Esophagus (tissue), 2 donors: ENCODE data around the gene PRR16. TPM values are rescaled to one million over a fixed set of nuclear protein-coding genes. Genes with fewer than 3 reads are reported as not detected.

Experiments used
- H3K27ac ChIP-seq, 2 donors: one replicate each; pipeline ENCODE4 v1.5.1; 2013; ENCODE audit warnings: low read depth in 2 of 2, mild to moderate bottlenecking in 2 of 2, inconsistent platforms in 1 of 2, low read length in 1 of 2, moderate library complexity in 1 of 2
- H3K27me3 ChIP-seq, 2 donors: one replicate each; pipeline ENCODE4 v1.6.1; 2013; ENCODE audit warnings: low read length in 2 of 2, control low read depth in 1 of 2, mild to moderate bottlenecking in 1 of 2; ENCODE audit not compliant: insufficient read depth in 2 of 2, control insufficient read depth in 1 of 2
- H3K36me3 ChIP-seq, 2 donors: one replicate each; pipeline ENCODE4 v1.6.1; 2013; ENCODE audit warnings: low read length in 1 of 2; ENCODE audit not compliant: control insufficient read depth in 2 of 2, insufficient read depth in 2 of 2
- H3K4me1 ChIP-seq, 2 donors: one replicate each; pipeline ENCODE4 v1.6.1; 2013; ENCODE audit warnings: low read length in 1 of 2; ENCODE audit not compliant: control insufficient read depth in 2 of 2, insufficient read depth in 2 of 2
- H3K4me3 ChIP-seq, 2 donors: one replicate each; pipeline ENCODE4 v1.5.1; 2013; ENCODE audit warnings: low read length in 2 of 2, mild to moderate bottlenecking in 2 of 2, low read depth in 1 of 2, moderate library complexity in 1 of 2
- H3K9me3 ChIP-seq, 2 donors: one replicate each; pipeline ENCODE4 v1.6.1; 2013; ENCODE audit warnings: mild to moderate bottlenecking in 2 of 2, low read depth in 1 of 2, low read length in 1 of 2, moderate library complexity in 1 of 2; ENCODE audit not compliant: control insufficient read depth in 2 of 2, insufficient read depth in 1 of 2
- WGBS, 2 donors: extraction: QIAGEN DNeasy Blood & Tissue Kit; methylation state at CpG; one replicate each; pipeline ENCODE4 v1.1.7; 2013; 5-methylcytosine and 5-hydroxymethylcytosine counted together
- polyA plus RNA-seq, 2 donors: library from polyadenylated mRNA; stranded (reverse); fragments of 200-250 nt; gene quantifications; one replicate each; pipeline ENCODE4 v1.2.3, GENCODE V29; 2013
- donor health status: healthy with polysubstance abuse.
- donor health status: Bipolar disorder and iron deficiency.

Gene PRR16
- polyA plus RNA-seq, 2 donors = 0.35 to 0.38 TPM

DNA sequence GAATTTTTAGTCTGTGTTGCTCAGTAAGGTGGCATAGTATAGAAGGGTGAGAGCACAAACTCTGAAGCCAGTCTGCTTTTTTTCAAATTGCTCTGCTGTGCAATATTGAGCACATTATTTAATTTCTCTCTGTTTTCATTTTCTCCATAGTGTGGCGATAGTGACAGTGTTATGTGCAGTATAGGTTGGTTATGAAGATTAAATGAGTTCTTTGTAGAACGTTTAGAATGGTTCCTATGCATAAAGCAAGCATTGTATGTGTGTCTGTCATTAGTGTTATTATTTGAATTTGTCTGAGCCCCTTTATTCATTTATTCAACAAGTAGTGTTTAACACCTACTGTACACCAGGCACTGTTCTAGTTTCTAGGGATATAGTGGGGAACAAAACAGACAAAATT lies 9.2 kb downstream of the PRR16 start:
- Histone ChIP-seq H3K4me1 (no peaks in the 10 kb centered on the region), H3K4me3 (no peak overlapping the region), H3K27me3 (no peaks in the 10 kb centered on the region), H3K27ac (no peak overlapping the region), H3K9me3 (no peaks in the 10 kb centered on the region), H3K36me3 (no peaks in the 10 kb centered on the region)
- WGBS, 2 donors = 68 to 71% methylated on average over 2 of the region's 2 CpGs

DNA sequence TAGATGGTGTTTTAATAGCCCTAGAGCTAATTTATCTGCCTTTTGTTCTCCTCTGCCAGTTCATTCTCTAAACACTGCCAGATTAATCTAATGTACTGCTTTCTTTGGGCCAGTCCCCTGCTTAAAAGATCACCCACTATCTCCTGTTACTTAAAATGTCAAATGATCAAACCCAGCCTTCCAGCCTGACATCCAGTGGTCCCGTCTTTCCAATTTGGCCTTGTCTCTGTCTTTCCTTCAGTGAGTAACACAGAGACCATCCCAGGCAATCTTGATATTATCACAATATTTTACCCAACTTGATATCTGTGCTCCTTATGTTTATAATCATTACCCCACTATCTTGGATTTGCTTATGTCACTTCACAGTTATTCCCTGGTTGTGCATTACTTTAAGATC lies 12.0 kb downstream of the PRR16 start:
- H3K4me3 ChIP-seq = no peak overlapping the region
- no peaks in the 10 kb centered on the region for H3K4me1 ChIP-seq
- WGBS, 2 donors = 68 to 77% methylated on average over 1 of the region's 1 CpG
- H3K36me3 ChIP-seq = no peaks in the 10 kb centered on the region
- no peak overlapping the region for H3K27ac ChIP-seq
- no peaks in the 10 kb centered on the region for H3K27me3 ChIP-seq
- H3K9me3 ChIP-seq = no peaks in the 10 kb centered on the region

DNA sequence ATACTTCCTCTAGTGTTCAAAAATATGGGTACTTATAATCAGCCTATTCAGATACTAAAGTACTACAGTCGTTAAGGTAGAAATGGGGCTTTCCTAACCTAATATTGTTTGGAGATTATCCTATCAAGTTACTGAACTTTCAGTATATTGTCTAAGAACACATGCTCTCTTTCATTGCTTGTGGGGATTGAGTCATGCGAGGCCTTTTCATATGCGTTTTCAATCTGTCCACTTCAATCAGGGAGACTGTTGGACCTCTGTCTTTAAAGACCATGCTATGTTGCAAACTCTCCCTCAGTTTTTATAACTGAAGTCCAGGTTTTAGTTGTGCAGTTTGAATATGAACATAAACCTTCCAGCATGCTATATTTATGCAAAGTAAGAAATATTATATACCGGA lies 15.0 kb downstream of the PRR16 start:
- WGBS, 2 donors = 57 to 67% methylated on average over 4 of the region's 4 CpGs
- Histone ChIP-seq H3K27me3 (no peaks in the 10 kb centered on the region), H3K4me3 (no peak overlapping the region), H3K4me1 (no peaks in the 10 kb centered on the region), H3K27ac (no peak overlapping the region), H3K36me3 (no peaks in the 10 kb centered on the region), H3K9me3 (no peaks in the 10 kb centered on the region)

DNA sequence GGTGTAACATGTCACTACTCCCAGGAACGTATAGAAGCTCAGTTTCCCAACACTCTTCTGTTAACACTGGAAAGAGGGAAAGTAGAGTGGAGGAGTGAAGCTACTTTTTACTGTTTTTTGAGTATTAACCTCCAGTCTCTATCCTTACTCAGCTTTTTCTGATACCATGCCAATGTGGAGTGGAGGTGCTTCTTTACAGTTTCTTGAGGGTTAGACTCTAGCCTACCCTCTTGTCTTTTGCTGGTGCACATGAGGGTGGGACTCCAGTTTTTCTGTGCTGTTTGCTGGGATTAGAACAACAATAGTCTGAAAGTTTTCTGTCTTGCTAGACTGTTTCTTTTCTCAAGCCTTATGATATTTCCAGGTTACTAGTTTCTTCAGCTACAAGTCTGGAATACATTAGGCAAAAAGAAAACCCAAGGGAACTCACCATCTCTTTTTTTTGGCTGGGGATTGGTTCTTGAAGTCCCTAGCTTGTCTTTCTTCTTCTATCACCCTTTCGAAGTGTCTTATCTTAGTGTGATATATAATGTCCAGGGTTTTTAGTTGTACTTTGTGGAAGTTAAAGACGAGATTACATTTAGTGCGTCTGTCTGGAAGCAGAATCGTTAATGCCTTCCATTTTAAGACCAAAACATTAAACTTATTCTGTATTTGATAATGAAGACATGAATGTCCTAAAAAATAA lies 35.9 kb downstream of the PRR16 start:
- no peak overlapping the region for H3K4me3 ChIP-seq
- H3K27ac ChIP-seq = no peak overlapping the region
- no peaks in the 10 kb centered on the region for H3K9me3 ChIP-seq
- WGBS, 2 donors = 75 to 81% methylated on average over 5 of the region's 5 CpGs
- no peaks in the 10 kb centered on the region for H3K36me3 ChIP-seq
- H3K4me1 ChIP-seq = no peaks in the 10 kb centered on the region
- no peaks in the 10 kb centered on the region for H3K27me3 ChIP-seq

DNA sequence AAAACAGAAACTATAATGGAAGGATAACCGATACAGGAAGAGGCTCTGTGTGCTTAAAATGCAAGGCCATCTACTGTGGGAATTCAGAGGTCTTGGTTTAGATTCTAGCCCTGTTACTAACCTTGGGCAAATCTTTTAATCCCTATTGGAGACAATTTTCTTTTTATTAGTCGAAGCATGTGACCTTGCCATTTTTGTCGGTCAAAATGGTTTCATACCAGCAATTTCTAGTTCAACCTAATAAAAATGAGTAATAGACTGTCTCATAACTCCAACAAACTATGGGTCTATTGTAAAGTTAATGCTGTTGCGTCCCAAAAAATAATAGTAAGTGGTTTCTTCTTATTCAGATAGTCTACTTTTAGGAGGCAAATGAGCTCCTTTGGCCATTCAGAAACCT lies 38.4 kb downstream of the PRR16 start:
- H3K9me3 ChIP-seq = no peaks in the 10 kb centered on the region
- no peaks in the 10 kb centered on the region for H3K4me1 ChIP-seq
- H3K27me3 ChIP-seq = no peaks in the 10 kb centered on the region
- H3K36me3 ChIP-seq = no peaks in the 10 kb centered on the region
- WGBS, 2 donors = 80 to 85% methylated on average over 4 of the region's 4 CpGs
- no peak overlapping the region for H3K4me3 ChIP-seq
- H3K27ac ChIP-seq = no peak overlapping the region

DNA sequence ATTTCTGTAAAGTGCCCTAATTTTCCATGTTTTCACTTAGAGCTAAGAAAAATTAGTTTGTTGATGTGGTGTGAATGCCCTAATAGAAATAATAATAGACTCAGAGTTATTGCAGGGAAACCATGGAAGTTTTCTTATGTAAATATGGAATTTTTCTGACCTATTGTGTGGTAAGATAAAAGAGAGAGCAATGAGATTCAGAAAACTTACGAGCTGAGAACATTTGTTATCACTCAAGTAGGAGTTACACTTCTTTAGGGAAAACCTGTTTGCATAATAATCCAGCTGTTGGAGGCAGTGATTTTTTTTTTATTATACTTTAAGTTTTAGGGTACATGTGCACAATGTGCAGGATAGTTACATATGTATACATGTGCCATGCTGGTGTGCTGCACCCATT lies 39.2 kb downstream of the PRR16 start:
- no peak overlapping the region for H3K4me3 ChIP-seq
- whole genome bisulfite sequencing, 2 donors = 43 to 45% methylated on average over 1 of the region's 1 CpG
- H3K9me3 ChIP-seq = no peaks in the 10 kb centered on the region
- H3K36me3 ChIP-seq = no peaks in the 10 kb centered on the region
- H3K27ac ChIP-seq = no peak overlapping the region
- H3K4me1 ChIP-seq = no peaks in the 10 kb centered on the region
- no peaks in the 10 kb centered on the region for H3K27me3 ChIP-seq

DNA sequence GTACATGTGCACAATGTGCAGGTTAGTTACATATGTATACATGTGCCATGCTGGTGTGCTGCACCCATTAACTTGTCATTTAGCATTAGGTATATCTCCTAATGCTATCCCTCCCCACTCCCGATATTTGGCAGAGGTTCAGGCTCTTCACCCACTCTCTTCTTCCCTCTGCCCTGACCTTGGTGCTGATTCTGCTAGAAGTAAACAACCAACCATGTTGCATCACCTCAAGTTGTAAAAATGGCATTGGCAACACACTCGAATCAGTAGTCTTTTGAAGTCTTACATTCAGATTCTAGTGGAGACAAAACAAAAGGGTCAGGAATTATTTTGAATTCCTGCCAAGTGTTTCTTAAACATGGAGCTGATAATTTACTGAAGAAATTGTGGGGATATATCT lies 40.0 kb downstream of the PRR16 start:
- Histone ChIP-seq H3K27ac (no peak overlapping the region), H3K36me3 (no peaks in the 10 kb centered on the region), H3K4me3 (no peak overlapping the region), H3K9me3 (no peaks in the 10 kb centered on the region), H3K27me3 (no peaks in the 10 kb centered on the region), H3K4me1 (no peaks in the 10 kb centered on the region)
- WGBS, 2 donors = 79 to 83% methylated on average over 2 of the region's 2 CpGs

DNA sequence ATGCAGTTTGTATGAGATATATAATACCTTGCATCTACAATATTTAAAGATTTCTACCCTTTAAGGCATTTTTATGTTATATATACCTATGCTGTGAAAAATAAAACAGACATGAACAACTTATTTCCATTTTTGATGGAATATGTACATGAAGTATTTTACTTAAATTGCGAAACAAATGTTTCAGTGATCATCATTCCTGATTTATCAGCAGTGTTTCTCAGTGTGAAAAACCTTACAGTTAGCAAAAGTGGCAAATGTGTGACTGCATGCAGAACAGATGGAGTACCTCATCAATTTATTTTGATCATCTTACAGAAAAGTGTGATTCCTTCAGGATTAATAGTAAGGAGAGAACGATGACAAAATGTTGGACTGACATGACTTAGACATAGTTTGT lies 43.1 kb downstream of the PRR16 start:
- H3K4me3 ChIP-seq = no peak overlapping the region
- H3K9me3 ChIP-seq = no peaks in the 10 kb centered on the region
- H3K27ac ChIP-seq = no peak overlapping the region
- H3K27me3 ChIP-seq = no peaks in the 10 kb centered on the region
- no peaks in the 10 kb centered on the region for H3K4me1 ChIP-seq
- WGBS, 2 donors = 72 to 74% methylated on average over 2 of the region's 2 CpGs
- no peaks in the 10 kb centered on the region for H3K36me3 ChIP-seq

DNA sequence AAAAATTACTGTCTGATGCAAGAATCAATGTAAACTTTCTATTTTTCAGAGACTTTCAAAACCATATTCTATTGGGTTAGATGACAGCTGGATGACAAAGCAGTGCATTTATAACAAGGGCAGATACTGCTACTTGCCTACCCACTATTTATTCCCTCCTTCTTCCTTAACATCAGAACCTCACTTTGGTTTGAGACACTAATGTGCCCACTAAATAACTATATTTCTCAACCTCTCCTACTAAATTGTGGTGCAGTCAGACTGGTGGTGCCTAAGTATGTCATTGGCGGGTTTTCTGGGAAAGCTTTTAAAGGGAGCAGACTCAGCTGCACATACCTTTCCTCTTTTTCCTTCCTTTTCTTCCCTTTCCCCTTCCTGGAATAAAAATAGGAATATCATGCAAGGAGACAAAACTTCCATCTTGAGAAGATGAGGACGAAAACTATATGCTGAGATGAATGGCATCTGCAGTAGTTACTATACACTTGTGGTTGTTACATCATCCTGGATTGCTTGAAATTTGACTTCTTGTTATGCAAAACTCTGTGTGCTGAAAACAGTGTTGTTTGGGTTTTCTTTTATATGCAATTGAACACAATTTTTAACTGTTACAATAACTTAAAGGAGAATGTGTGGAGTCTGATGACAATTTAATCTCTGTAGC lies 43.8 kb downstream of the PRR16 start:
- H3K4me3 ChIP-seq = no peak overlapping the region
- H3K4me1 ChIP-seq = no peaks in the 10 kb centered on the region
- H3K9me3 ChIP-seq = no peaks in the 10 kb centered on the region
- 69 to 77% methylated on average over 2 of the region's 2 CpGs for WGBS, 2 donors
- H3K36me3 ChIP-seq = no peaks in the 10 kb centered on the region
- H3K27me3 ChIP-seq = no peaks in the 10 kb centered on the region
- no peak overlapping the region for H3K27ac ChIP-seq

DNA sequence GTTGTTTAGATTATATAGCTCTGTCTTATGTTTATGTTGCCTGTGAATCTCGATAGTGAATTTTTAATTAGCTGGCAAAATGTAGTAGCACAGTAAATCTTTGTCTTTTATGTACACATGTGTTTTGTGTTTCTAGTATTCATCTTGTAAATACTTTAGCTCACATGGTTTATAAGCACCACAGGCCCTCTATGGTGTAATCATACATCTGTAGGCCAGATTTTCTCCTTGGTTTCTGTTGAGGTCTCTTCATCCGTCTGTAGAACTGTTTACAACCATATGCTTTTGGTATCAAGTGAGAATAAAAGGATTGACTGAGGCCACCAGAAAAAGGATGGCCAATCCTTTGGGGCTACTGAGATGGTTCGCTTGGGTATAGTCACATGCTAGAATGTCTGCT lies 45.0 kb downstream of the PRR16 start:
- H3K9me3 ChIP-seq = no peaks in the 10 kb centered on the region
- 74 to 87% methylated on average over 3 of the region's 3 CpGs for WGBS, 2 donors

More for the DNA sequence above, 45.0 kb downstream of the PRR16 start:
- H3K36me3 ChIP-seq = no peaks in the 10 kb centered on the region
- no peak overlapping the region for H3K27ac ChIP-seq
- H3K4me1 ChIP-seq = no peaks in the 10 kb centered on the region
- H3K4me3 ChIP-seq = no peak overlapping the region
- no peaks in the 10 kb centered on the region for H3K27me3 ChIP-seq
